NCI-H524 treated with DMSO at 0.1 percent for 48 hours (cell line): ENCODE data around the gene TNPO3.
A peak's percentile ranks its signal among the peaks of the same experiment; 100 is the strongest.
"Not testable (repeated sequence)": the region's sequence is repeated elsewhere in the genome, so short reads cannot be mapped to it uniquely, and the experiment has no call there.

ENCODE experiments used
- DNase-seq: peaks from one replicate; lab custom pipeline; 2025; lab: John Stamatoyannopoulos, UW

TNPO3 gene

GRCh38 chr7:129014501-129015101, 40.3 kb downstream of the TNPO3 start:
- DNase-seq: no peak

- no peak for DNase-seq
These were observed 41.7 kb downstream of the TNPO3 start for GRCh38 chr7:129013048-129013724.

- no peak for DNase-seq
These were observed 42.3 kb downstream of the TNPO3 start for GRCh38 chr7:129012641-129013040.

GRCh38 chr7:129010075-129010474, 44.8 kb downstream of the TNPO3 start:
- DNase-seq: no peak

GRCh38 chr7:129009437-129009836, 45.5 kb downstream of the TNPO3 start:
- no peak for DNase-seq

- no peak for DNase-seq
These were observed 46.1 kb downstream of the TNPO3 start for GRCh38 chr7:129008645-129009414.

GRCh38 chr7:129007572-129007971, 47.3 kb downstream of the TNPO3 start:
- no peak for DNase-seq

- no peak for DNase-seq
These were observed 48.1 kb downstream of the TNPO3 start for GRCh38 chr7:129006636-129007414.

GRCh38 chr7:129005186-129005585, 49.7 kb downstream of the TNPO3 start:
- no peak for DNase-seq

- no peak for DNase-seq
These were observed 57.7 kb downstream of the TNPO3 start for GRCh38 chr7:128997181-128997580.

- DNase-seq: not testable (repeated sequence)
These were observed 60.4 kb downstream of the TNPO3 start for GRCh38 chr7:128994560-128994959.

- no peak for DNase-seq
These were observed 61.5 kb downstream of the TNPO3 start for GRCh38 chr7:128993419-128993818.

- no peak for DNase-seq
These were observed 65.0 kb downstream of the TNPO3 start for GRCh38 chr7:128989961-128990360.

- no peak for DNase-seq
These were observed 66.5 kb downstream of the TNPO3 start for GRCh38 chr7:128988372-128988771.

- no peak for DNase-seq
These were observed 68.3 kb downstream of the TNPO3 start for GRCh38 chr7:128986609-128987008.

GRCh38 chr7:128985660-128986059, 69.3 kb downstream of the TNPO3 start:
- DNase-seq: no peak

GRCh38 chr7:128982105-128982504, 72.8 kb downstream of the TNPO3 start:
- no peak for DNase-seq

GRCh38 chr7:128974241-128974934, 80.5 kb downstream of the TNPO3 start:
- peak; percentile 4 for DNase-seq

- DNase-seq: no peak
These were observed 86.3 kb downstream of the TNPO3 start for GRCh38 chr7:128968624-128969023.

- no peak for DNase-seq
These were observed 91.6 kb downstream of the TNPO3 start for GRCh38 chr7:128963327-128963757.

- no peak for DNase-seq
These were observed 92.0 kb downstream of the TNPO3 start for GRCh38 chr7:128962899-128963298.
